ENCODE results near the gene GBP1.
A peak's percentile ranks its signal among the peaks of the same experiment; 100 is the strongest.
"Not testable (repeated sequence)": the region's sequence is repeated elsewhere in the genome, so short reads cannot be mapped to it uniquely, and the experiment has no call there.

The GBP1 gene

GRCh38 chr1:89065079-89065868 is at the start of gene GBP1:
Gene GBP1, minus strand, starts transcription at chr1:89065208. Its CDS starts 1,974 bp downstream, at chr1:89063234.
- peak; percentile 66 to 93 for DNase-seq

GRCh38 chr1:89114662-89115061 is 49.7 kb upstream of the GBP1 start:
- DNase-seq: no peak

- DNase-seq: no peak
Observed at GRCh38 chr1:89112871-89113613, 48.0 kb upstream of the GBP1 start.

GRCh38 chr1:89104687-89105086 is 39.7 kb upstream of the GBP1 start:
- no peak for DNase-seq

GRCh38 chr1:89104147-89104546 is 39.1 kb upstream of the GBP1 start:
- DNase-seq: no peak

GRCh38 chr1:89102021-89102420 is 37.0 kb upstream of the GBP1 start:
- DNase-seq: no peak

GRCh38 chr1:89100412-89100811 is 35.4 kb upstream of the GBP1 start:
- DNase-seq: no peak

- no peak for DNase-seq
Observed at GRCh38 chr1:89098857-89099256, 33.8 kb upstream of the GBP1 start.

GRCh38 chr1:89095737-89096136 is 30.7 kb upstream of the GBP1 start:
- DNase-seq: no peak

GRCh38 chr1:89089962-89090361 is 25.0 kb upstream of the GBP1 start:
- DNase-seq: no peak

- DNase-seq: no peak
Observed at GRCh38 chr1:89088572-89088971, 23.6 kb upstream of the GBP1 start.

- no peak for DNase-seq
Observed at GRCh38 chr1:89087241-89087640, 22.2 kb upstream of the GBP1 start.

GRCh38 chr1:89085781-89086180 is 20.8 kb upstream of the GBP1 start:
- DNase-seq: peak; percentile 62 to 81

GRCh38 chr1:89081005-89081404 is 16.0 kb upstream of the GBP1 start:
- DNase-seq: peak in 1 of 2 donors; percentile 20

GRCh38 chr1:89080068-89080467 is 15.1 kb upstream of the GBP1 start:
- not testable (repeated sequence) for DNase-seq

- not testable (repeated sequence) for DNase-seq
Observed at GRCh38 chr1:89072466-89073065, 7.6 kb upstream of the GBP1 start.

GRCh38 chr1:89070509-89070908 is 5.5 kb upstream of the GBP1 start:
- DNase-seq: peak in 1 of 2 donors; percentile 34

- peak in 1 of 2 donors; percentile 86 for DNase-seq
Observed at GRCh38 chr1:89069951-89070350, 4.9 kb upstream of the GBP1 start.

- no peak for DNase-seq
Observed at GRCh38 chr1:89068291-89068690, 3.3 kb upstream of the GBP1 start.

- no peak for DNase-seq
Observed at GRCh38 chr1:89064632-89065031, 376 bp downstream of the GBP1 start.

- DNase-seq: peak in 1 of 2 donors; percentile 46
Observed at GRCh38 chr1:89063094-89063493, 1.9 kb downstream of the GBP1 start.

GRCh38 chr1:89060091-89060490 is 4.9 kb downstream of the GBP1 start:
- no peak for DNase-seq

- DNase-seq: no peak
Observed at GRCh38 chr1:89051955-89052312, 13.1 kb downstream of the GBP1 start.

Data from CD4-positive, alpha-beta T cell treated with Interferon alpha-2 for 1 hour (primary cell).